H1 (cell line): Measurements from ENCODE around the gene CFAP157. TPM values are rescaled to one million over a fixed set of nuclear protein-coding genes. Genes with fewer than 3 reads are reported as not detected.

ENCODE experiments used
- CTCF ChIA-PET: fragments of 300-600 bp; sonication (Branson Sonifier 250); formaldehyde crosslinking; loops from one replicate; lab custom pipeline; 2021; ENCODE audit not compliant: partially characterized antibody; lab: Charles Lee
- POLR2A ChIA-PET: fragments of 300-600 bp; sonication (Branson Sonifier 250); formaldehyde crosslinking; loops from one replicate; lab custom pipeline; 2021; ENCODE audit warnings: inconsistent platforms; ENCODE audit not compliant: partially characterized antibody; lab: Charles Lee
- DNase-seq, 2 experiments: peaks; one replicate each; pipeline versions ENCODE4 v3.0.0 to v3.0.0-alpha.2; 2010 to 2022; ENCODE audit warnings: low spot score in 2 of 2, low read depth in 1 of 2, mixed read lengths in 1 of 2
- FAIRE-seq: peaks from 2 replicates; lab custom pipeline; 2011; peaks lifted over from hg19 to GRCh38; lab: Jason Lieb, UNC
- H2AFZ ChIP-seq: 2 replicates; pipeline ENCODE4 v1.8.1; 2012; ENCODE audit warnings: low read length, inconsistent platforms
- H2AK5ac ChIP-seq: 2 replicates; pipeline ENCODE4 v1.6.1; 2013; ENCODE audit warnings: low read depth, low read length
- H2BK120ac ChIP-seq: replicated peaks from 2 replicates; pipeline ENCODE3; 2013; ENCODE audit warnings: low read depth, low read length, inconsistent platforms
- H2BK12ac ChIP-seq: 2 replicates; pipeline ENCODE4 v1.6.1; 2013; ENCODE audit warnings: low read depth, low read length
- H2BK15ac ChIP-seq: 2 replicates; pipeline ENCODE4 v1.6.1; 2013; ENCODE audit warnings: low read length
- H2BK20ac ChIP-seq: 2 replicates; pipeline ENCODE4 v1.6.1; 2013; ENCODE audit warnings: low read length
- H2BK5ac ChIP-seq: 2 replicates; pipeline ENCODE4 v1.6.1; 2013; ENCODE audit warnings: low read depth, low read length
- H3K14ac ChIP-seq: 2 replicates; pipeline ENCODE4 v1.6.1; 2013; ENCODE audit warnings: inconsistent platforms; ENCODE audit not compliant: insufficient read length
- H3K18ac ChIP-seq: 2 replicates; pipeline ENCODE4 v1.6.1; 2013; ENCODE audit warnings: low read length; ENCODE audit errors: extremely low read depth
- H3K23ac ChIP-seq: 2 replicates; pipeline ENCODE4 v1.6.1; 2013; ENCODE audit warnings: inconsistent platforms; ENCODE audit not compliant: insufficient read length
- H3K23me2 ChIP-seq: 2 replicates; pipeline ENCODE4 v1.6.1; 2013; ENCODE audit warnings: low read depth, low read length
- H3K27ac ChIP-seq: 2 replicates; pipeline ENCODE4 v1.6.1; 2011; ENCODE audit warnings: low read depth, low read length, inconsistent platforms
- H3K27me3 ChIP-seq, 4 experiments: replicated peaks in 1 of 4; 1 replicate in 1 of 4; 2 replicates in 3 of 4; pipeline versions ENCODE4 v1.6.1 to v1.8.1; 2011 to 2013; ENCODE audit warnings: low read length in 3 of 4, mild to moderate bottlenecking in 3 of 4, inconsistent platforms in 2 of 4, mixed read lengths in 2 of 4, moderate library complexity in 1 of 4; ENCODE audit not compliant: control insufficient read depth in 3 of 4, insufficient read depth in 3 of 4; ENCODE audit errors: extremely low read depth in 1 of 4
- H3K36me3 ChIP-seq, 4 experiments: 2 replicates each; pipeline versions ENCODE4 v1.6.1 to v1.8.1; 2011 to 2013; ENCODE audit warnings: mild to moderate bottlenecking in 4 of 4, low read length in 3 of 4, moderate library complexity in 2 of 4, control low read depth in 1 of 4, inconsistent platforms in 1 of 4; ENCODE audit not compliant: insufficient read depth in 4 of 4, control insufficient read depth in 2 of 4
- H3K4ac ChIP-seq: replicated peaks from 2 replicates; pipeline ENCODE3; 2013; ENCODE audit warnings: low read length, low read depth, mixed read lengths, inconsistent platforms; ENCODE audit not compliant: insufficient read length
- H3K4me1 ChIP-seq, 4 experiments: replicated peaks in 1 of 4; 1 replicate in 1 of 4; 2 replicates in 3 of 4; pipeline versions ENCODE4 v1.6.1 to v1.8.1; 2011 to 2013; ENCODE audit warnings: low read length in 3 of 4, inconsistent platforms in 2 of 4, mixed read lengths in 1 of 4; ENCODE audit not compliant: insufficient read depth in 4 of 4, control insufficient read depth in 3 of 4
- H3K4me2 ChIP-seq, 2 experiments: 2 replicates each; pipeline versions ENCODE4 v1.6.1 to v1.8.1; 2011 to 2013; ENCODE audit warnings: low read depth in 2 of 2, low read length in 2 of 2, control low read depth in 1 of 2, inconsistent platforms in 1 of 2, mild to moderate bottlenecking in 1 of 2; ENCODE audit not compliant: insufficient read depth in 1 of 2
- H3K4me3 ChIP-seq, 4 experiments: fragments of 200-600, 300-600 bp in 1 of 4; sonication (generic), shearing (Covaris generic), sonication (Bioruptor Twin) in 1 of 4; 2 replicates each; pipeline versions ENCODE4 v1.5.1 to v1.8.1; 2011 to 2016; ENCODE audit warnings: low read length in 4 of 4, low read depth in 3 of 4, control low read depth in 2 of 4, inconsistent platforms in 2 of 4, mild to moderate bottlenecking in 2 of 4, mixed read lengths in 1 of 4, moderate library complexity in 1 of 4; ENCODE audit not compliant: insufficient read depth in 2 of 4; ENCODE audit errors: extremely low read depth in 1 of 4
- H3K56ac ChIP-seq: replicated peaks from 2 replicates; pipeline ENCODE3; 2013; ENCODE audit warnings: low read depth, mild to moderate bottlenecking, mixed read lengths, low read length, inconsistent platforms; ENCODE audit not compliant: insufficient read length
- H3K79me1 ChIP-seq: 2 replicates; pipeline ENCODE4 v1.6.1; 2013; ENCODE audit warnings: low read depth, low read length, control low read depth
- H3K79me2 ChIP-seq, 2 experiments: 2 replicates each; pipeline versions ENCODE4 v1.6.1 to v1.8.1; 2012 to 2013; ENCODE audit warnings: low read length in 2 of 2, mild to moderate bottlenecking in 2 of 2, inconsistent platforms in 1 of 2; ENCODE audit not compliant: insufficient read depth in 2 of 2, control insufficient read depth in 1 of 2
- H3K9ac ChIP-seq, 4 experiments: replicated peaks in 1 of 4; 1 replicate in 1 of 4; 2 replicates in 3 of 4; pipeline versions ENCODE4 v1.6.1 to v1.8.1; 2011 to 2013; ENCODE audit warnings: low read depth in 3 of 4, low read length in 3 of 4, control low read depth in 2 of 4, mild to moderate bottlenecking in 2 of 4, moderate library complexity in 2 of 4, inconsistent platforms in 1 of 4; ENCODE audit errors: extremely low read depth in 1 of 4
- H3K9me3 ChIP-seq, 2 experiments: 2 replicates each; pipeline versions ENCODE4 v1.6.1 to v1.8.1; 2012 to 2013; ENCODE audit warnings: mild to moderate bottlenecking in 2 of 2, moderate library complexity in 2 of 2, control low read depth in 1 of 2, inconsistent platforms in 1 of 2, low read depth in 1 of 2, low read length in 1 of 2, mixed read lengths in 1 of 2; ENCODE audit not compliant: insufficient read depth in 2 of 2
- H4K20me1 ChIP-seq, 2 experiments: replicated peaks in 1 of 2; 2 replicates each; pipeline versions ENCODE3 to v1.8.1; 2011 to 2013; ENCODE audit warnings: inconsistent platforms in 2 of 2, low read length in 2 of 2, mild to moderate bottlenecking in 1 of 2; ENCODE audit not compliant: insufficient read depth in 2 of 2, control insufficient read depth in 1 of 2
- H4K5ac ChIP-seq: 2 replicates; pipeline ENCODE4 v1.6.1; 2013; ENCODE audit warnings: low read length, low read depth, mixed read lengths, inconsistent platforms; ENCODE audit not compliant: insufficient read length
- H4K8ac ChIP-seq: 2 replicates; pipeline ENCODE4 v1.8.0; 2013; ENCODE audit warnings: mild to moderate bottlenecking, moderate library complexity, low read length, inconsistent platforms; ENCODE audit not compliant: insufficient read depth; ENCODE audit errors: extremely low read depth
- H4K91ac ChIP-seq: replicated peaks from 2 replicates; pipeline ENCODE3; 2013; ENCODE audit warnings: low read length, mixed read lengths, inconsistent platforms; ENCODE audit not compliant: insufficient read length
- CEBPB ChIP-seq: IDR thresholded peaks from 2 replicates; pipeline ENCODE4 v1.6.1; 2012; ENCODE audit warnings: low read depth, low read length
- EGR1 ChIP-seq: IDR thresholded peaks from 2 replicates; pipeline ENCODE4 v1.6.1; 2011; ENCODE audit warnings: low read depth, low read length, borderline replicate concordance
- JUN ChIP-seq: IDR thresholded peaks from 2 replicates; pipeline ENCODE4 v1.6.1; 2011; ENCODE audit warnings: low read depth, mild to moderate bottlenecking, improper control_type of control experiment, low read length
- NANOG ChIP-seq: IDR thresholded peaks from 2 replicates; pipeline ENCODE4 v1.6.1; 2011; ENCODE audit warnings: low read length, low read depth, mild to moderate bottlenecking, inconsistent platforms; ENCODE audit not compliant: insufficient read depth, poor library complexity, severe bottlenecking
- SP2 ChIP-seq: IDR thresholded peaks from 2 replicates; pipeline ENCODE4 v1.6.1; 2012; ENCODE audit warnings: mild to moderate bottlenecking, low read length, inconsistent platforms
- WGBS, 2 experiments: shearing (Covaris generic) in 1 of 2; methylation state at CpG; one replicate each; pipeline versions ENCODE4 v1.1.6 to v1.1.7; 2013 to 2015; ENCODE audit warnings: low lambda C conversion rate in 2 of 2, mixed read lengths in 2 of 2, inconsistent platforms in 1 of 2, low coverage in 1 of 2, missing lambda C conversion rate in 1 of 2; ENCODE audit not compliant: insufficient replicate concordance in 2 of 2, insufficient coverage in 1 of 2, insufficient read length in 1 of 2; ENCODE audit errors: extremely low coverage in 1 of 2, missing lambda C conversion rate in 1 of 2; 5-methylcytosine and 5-hydroxymethylcytosine counted together
- polyA plus RNA-seq, 7 experiments: library from polyadenylated mRNA; depleted of rRNA in 3 of 7; stranded (reverse) in 5 of 7; unstranded in 2 of 7; fragments of >200 nt in 5 of 7; fragments of 200-250 nt in 2 of 7; gene quantifications; 1 replicate in 5 of 7; 2 replicates in 1 of 7; 4 replicates in 1 of 7; pipeline versions ENCODE4 v1.2.1 to v1.2.3, GENCODE V29; 2011 to 2013; ENCODE audit warnings: missing spikeins in 2 of 7, mixed read lengths in 2 of 7
- total RNA-seq: library from RNA; stranded (reverse); fragmentation: NEBNext Ultra II Directional; extraction: Animal tissue kit (Norgen Biotek cat#: 25700); gene quantifications from 2 replicates; pipeline ENCODE4 v1.2.1, GENCODE V29; 2021
- TF ChIP-seq, protein P1 (sequence below): IDR thresholded peaks from 2 replicates; pipeline ENCODE4 v1.6.1; 2012; ENCODE audit warnings: inconsistent platforms
- TF ChIP-seq, protein P2 (sequence below), 3 experiments: IDR thresholded peaks; 1 replicate in 2 of 3; 2 replicates in 1 of 3; pipeline versions ENCODE4 v1.5.1 to v1.6.1; 2011; ENCODE audit warnings: low read length in 3 of 3, mild to moderate bottlenecking in 3 of 3, inconsistent platforms in 2 of 3, low read depth in 1 of 3, moderate library complexity in 1 of 3; ENCODE audit not compliant: insufficient read depth in 1 of 3; ENCODE audit errors: control extremely low read depth in 1 of 3

CFAP157 gene
- total and polyA plus RNA-seq, 2 of the 8 experiments (the other 6 are each of a cell fraction or from before 2014, with no cell fraction given): not detected

DNA sequence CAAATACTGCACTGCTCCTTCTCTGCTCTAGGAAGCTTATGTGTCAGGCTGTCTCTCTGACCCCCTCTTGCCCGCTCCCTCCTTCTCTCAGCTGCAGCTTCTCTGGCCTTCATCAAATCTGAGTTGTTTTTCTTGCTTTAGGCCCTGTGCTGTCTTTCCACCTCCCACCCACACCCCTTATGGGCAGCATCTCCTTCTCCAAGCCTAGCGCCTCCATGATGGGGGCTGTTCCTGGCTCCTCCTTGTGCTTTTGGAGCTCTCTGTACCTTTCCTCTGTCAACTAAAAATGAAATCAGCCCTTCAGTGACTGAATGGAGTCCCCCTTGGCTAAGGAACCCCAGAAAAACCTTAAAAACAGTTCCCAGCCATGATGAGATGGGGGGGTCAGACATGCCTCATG, 6.6 kb upstream of the CFAP157 start:
- no peaks in the 10 kb centered on the region for H3K9me3 ChIP-seq
- no peak overlapping the region for H4K91ac ChIP-seq
- 0 out of 2 replicates have a peak, but pooled peaks cover 1% of the 10 kb centered on the region for H3K23me2 ChIP-seq
- 0 out of 2 replicates have a peak overlapping the region, but pooled peaks have one; percentile 27 for H2BK12ac ChIP-seq
- H3K79me2 ChIP-seq: no peaks in the 10 kb centered on the region
- no peak for FAIRE-seq
- H3K79me1 ChIP-seq: no peaks in the 10 kb centered on the region
- H4K8ac ChIP-seq: peak overlapping the region; percentile 1; the same call in 1 of the 2 replicates
- no peaks in the 10 kb centered on the region; a peak in 2 of 7 replicates for H3K27me3 ChIP-seq
- peak overlapping the region; percentile 24; the same call in 1 of the 2 replicates for H2AK5ac ChIP-seq
- ChIA-PET POLR2A (interaction anchor here (0.8 to 2.0 kb wide), 5 partner anchors 11 to 221 kb away, joined by 3 to 9 read pairs (median 3); partner anchors contain the start of genes PTRH1 and TTC16), CTCF (interaction anchor here (0.9 to 1.5 kb wide), 5 partner anchors 10 to 209 kb away, joined by 3 to 5 read pairs (median 4); no protein-coding TSS in a partner anchor)
- no peak overlapping the region for H4K5ac ChIP-seq
- no peak overlapping the region for H3K4me3 ChIP-seq
- H2BK120ac ChIP-seq: no peak overlapping the region
- H3K18ac ChIP-seq: no peak overlapping the region
- H3K4ac ChIP-seq: no peak overlapping the region
- 0 out of 2 replicates have a peak overlapping the region, but pooled peaks have one; percentile 61 for H2BK20ac ChIP-seq
- no peak overlapping the region for H3K27ac ChIP-seq
- H3K36me3 ChIP-seq: no peaks in the 10 kb centered on the region
- no peak overlapping the region for H2AFZ ChIP-seq
- no peak overlapping the region for H3K56ac ChIP-seq
- WGBS, 2 experiments: 80% methylated on average over 2 of the region's 2 CpGs; no CpG with 5 or more reads in 1 of the 2 experiments
- no peak overlapping the region; a peak in 1 of 4 replicates for H3K4me2 ChIP-seq
- H3K23ac ChIP-seq: no peak overlapping the region
- no peak overlapping the region for H3K14ac ChIP-seq
- no peak overlapping the region; a peak in 1 of 7 replicates for H3K9ac ChIP-seq
- H4K20me1 ChIP-seq: no peaks in the 10 kb centered on the region
- TF ChIP-seq SP2: no peak
- TF ChIP-seq, protein P1, sequence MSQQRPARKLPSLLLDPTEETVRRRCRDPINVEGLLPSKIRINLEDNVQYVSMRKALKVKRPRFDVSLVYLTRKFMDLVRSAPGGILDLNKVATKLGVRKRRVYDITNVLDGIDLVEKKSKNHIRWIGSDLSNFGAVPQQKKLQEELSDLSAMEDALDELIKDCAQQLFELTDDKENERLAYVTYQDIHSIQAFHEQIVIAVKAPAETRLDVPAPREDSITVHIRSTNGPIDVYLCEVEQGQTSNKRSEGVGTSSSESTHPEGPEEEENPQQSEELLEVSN: no peak
- TF ChIP-seq JUN: no peak
- TF ChIP-seq, protein P2, sequence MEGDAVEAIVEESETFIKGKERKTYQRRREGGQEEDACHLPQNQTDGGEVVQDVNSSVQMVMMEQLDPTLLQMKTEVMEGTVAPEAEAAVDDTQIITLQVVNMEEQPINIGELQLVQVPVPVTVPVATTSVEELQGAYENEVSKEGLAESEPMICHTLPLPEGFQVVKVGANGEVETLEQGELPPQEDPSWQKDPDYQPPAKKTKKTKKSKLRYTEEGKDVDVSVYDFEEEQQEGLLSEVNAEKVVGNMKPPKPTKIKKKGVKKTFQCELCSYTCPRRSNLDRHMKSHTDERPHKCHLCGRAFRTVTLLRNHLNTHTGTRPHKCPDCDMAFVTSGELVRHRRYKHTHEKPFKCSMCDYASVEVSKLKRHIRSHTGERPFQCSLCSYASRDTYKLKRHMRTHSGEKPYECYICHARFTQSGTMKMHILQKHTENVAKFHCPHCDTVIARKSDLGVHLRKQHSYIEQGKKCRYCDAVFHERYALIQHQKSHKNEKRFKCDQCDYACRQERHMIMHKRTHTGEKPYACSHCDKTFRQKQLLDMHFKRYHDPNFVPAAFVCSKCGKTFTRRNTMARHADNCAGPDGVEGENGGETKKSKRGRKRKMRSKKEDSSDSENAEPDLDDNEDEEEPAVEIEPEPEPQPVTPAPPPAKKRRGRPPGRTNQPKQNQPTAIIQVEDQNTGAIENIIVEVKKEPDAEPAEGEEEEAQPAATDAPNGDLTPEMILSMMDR (IDR thresholded peaks at IDR 0.05; ENCODE audit: control extremely low read depth in 1 of 3, insufficient read depth in 1 of 3, low read depth in 1 of 3, low read length in 3 of 3): no peak
- TF ChIP-seq NANOG: no peak
- no peak for TF ChIP-seq CEBPB
- TF ChIP-seq EGR1: no peak
- TF ChIP-seq, all 59 proteins: peak for 0
- Histone ChIP-seq H2BK15ac (0 out of 2 replicates have a peak overlapping the region, but pooled peaks have one; percentile 46), H3K4me1 (no peaks in the 10 kb centered on the region), H2BK5ac (no peak overlapping the region)
- DNase-seq: no peak
